KBM-7 (cell line): ENCODE data around the gene TBL1XR1.
A peak's percentile ranks its signal among the peaks of the same experiment; 100 is the strongest.

Source experiments
- DNase-seq: peaks from one replicate; pipeline ENCODE4 v3.0.0-alpha.2; 2015
- in situ Hi-C: fragments of 300-500 bp; cut with MboI; formaldehyde crosslinking; loops from 2 replicates; pipeline ENCODE4 v1.14.3; 2020; ENCODE audit warnings: low sequenced_read_pairs, low pct_unique_long_range_greater_than_20kb, mixed read lengths

TBL1XR1 gene

GRCh38 chr3:177056927-177057326 is 140.4 kb downstream of the TBL1XR1 start:
- DNase-seq = no peak
- in situ Hi-C loops = no loop called here

- no peak for DNase-seq
- in situ Hi-C loops = no loop called here
Measured at GRCh38 chr3:177055605-177056571, 141.4 kb downstream of the TBL1XR1 start.

GRCh38 chr3:177053107-177053506 is 144.2 kb downstream of the TBL1XR1 start:
- in situ Hi-C loops = no loop called here
- no peak for DNase-seq

GRCh38 chr3:177051411-177051810 is 145.9 kb downstream of the TBL1XR1 start:
- no peak for DNase-seq
- in situ Hi-C loops = no loop called here

DNA sequence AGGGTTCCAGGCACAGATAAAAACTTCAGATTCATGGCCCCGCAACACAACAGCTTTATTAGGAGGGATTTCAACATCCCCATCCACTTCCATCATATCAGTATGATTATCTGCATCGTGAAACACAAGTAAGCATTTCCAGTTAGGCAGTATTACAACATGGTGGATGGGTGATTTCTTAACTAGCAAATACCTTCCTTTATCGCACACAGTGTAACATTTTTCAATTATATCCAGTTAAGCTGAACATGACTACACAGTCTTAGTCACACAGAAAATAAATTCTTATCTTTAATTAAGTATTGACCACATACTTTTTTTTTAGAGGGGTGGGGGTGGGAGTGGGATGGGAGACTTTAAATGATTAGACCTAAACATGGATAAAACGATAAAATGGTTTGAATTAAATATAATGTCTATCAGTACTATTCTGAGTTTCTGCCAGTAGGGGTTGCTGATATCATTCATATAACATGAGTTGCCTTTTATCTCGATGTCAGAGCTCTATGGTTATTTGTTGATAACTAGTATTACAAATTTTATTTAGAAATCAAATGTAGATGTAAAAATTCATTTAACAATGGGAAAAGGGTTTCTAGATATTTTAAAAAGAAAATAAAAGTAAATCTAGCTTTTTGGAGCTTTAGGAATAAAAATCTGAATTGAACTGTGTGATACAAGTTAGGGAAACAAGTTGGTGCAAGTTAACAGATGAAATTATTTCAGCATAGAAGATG is 146.6 kb downstream of the TBL1XR1 start:
- in situ Hi-C loops = no loop called here
- peak; percentile 37 for DNase-seq

DNA sequence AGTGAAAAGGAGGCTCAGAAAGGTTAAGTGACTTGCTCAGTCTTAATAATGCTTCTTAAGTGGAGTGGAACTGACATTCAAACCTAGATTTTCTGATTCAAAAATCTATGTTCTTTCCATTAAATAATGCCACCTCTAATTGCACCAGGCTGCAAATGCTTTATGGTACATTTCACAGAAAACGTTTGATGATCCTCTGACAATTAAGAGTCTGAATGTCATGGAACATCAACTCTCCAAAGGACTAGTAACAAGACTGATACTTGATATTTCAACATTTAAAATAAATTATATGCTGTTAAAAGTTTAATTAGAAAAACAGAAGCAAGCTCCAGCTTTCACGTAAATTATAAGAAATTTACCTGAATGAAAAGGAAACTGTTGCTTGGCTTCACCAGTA is 151.5 kb downstream of the TBL1XR1 start:
- no peak for DNase-seq
- in situ Hi-C loops = no loop called here

DNA sequence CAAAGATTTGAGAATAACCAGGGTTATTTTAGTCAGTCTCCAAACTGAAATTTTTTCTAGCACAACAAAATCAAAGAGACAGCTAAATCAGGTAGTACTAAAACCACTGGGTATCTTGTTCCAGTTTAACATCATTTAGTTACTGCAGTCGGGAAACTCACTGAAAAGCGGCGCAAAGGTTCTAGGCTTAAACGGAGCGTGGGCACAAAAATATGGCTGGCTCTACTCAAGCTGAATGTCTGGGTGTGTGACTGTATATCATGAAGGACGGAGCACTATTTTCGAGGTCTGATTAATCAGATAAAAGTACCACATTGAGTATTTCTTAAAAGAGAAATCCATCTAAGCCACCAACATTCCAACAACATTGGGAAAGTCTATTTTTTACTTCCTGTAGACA is 152.1 kb downstream of the TBL1XR1 start:
- in situ Hi-C loops = no loop called here
- DNase-seq = no peak

- in situ Hi-C loops = no loop called here
- DNase-seq = no peak
Measured at GRCh38 chr3:177041730-177042551, 155.3 kb downstream of the TBL1XR1 start.

DNA sequence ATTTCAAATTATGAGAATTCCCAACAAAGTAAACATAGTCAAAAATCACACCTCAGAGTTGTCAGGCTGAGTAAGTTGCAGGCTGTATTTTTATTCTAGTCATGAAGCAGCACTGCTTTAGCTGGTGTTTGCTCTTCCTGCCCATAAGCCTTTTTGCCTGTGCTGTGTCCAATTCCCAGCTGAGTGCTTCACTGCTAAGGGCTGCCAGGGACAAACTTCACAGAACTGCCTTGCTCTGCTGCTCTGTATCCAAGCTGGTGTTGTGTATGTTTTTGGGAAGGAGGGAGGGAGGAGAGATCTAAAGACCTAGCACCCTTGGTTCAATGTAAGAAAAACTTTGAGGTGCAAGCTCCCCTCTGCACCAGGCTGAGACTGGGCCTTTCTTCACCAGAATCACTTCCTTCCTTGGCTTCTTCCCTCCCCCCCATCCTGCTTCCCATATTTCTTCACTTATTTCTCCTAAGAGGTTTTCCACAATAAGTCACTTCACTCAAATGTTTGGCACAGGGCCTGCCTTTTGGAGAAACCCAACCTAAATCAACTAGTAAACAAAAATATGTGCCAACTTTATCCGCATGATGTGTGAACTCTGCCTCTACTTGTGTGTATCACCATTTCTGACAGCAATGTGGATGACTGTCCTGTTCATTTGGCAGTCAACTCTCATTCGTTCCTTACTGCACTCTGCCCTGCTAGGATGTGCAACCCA is 156.1 kb downstream of the TBL1XR1 start:
- in situ Hi-C loops = no loop called here
- DNase-seq = no peak

DNA sequence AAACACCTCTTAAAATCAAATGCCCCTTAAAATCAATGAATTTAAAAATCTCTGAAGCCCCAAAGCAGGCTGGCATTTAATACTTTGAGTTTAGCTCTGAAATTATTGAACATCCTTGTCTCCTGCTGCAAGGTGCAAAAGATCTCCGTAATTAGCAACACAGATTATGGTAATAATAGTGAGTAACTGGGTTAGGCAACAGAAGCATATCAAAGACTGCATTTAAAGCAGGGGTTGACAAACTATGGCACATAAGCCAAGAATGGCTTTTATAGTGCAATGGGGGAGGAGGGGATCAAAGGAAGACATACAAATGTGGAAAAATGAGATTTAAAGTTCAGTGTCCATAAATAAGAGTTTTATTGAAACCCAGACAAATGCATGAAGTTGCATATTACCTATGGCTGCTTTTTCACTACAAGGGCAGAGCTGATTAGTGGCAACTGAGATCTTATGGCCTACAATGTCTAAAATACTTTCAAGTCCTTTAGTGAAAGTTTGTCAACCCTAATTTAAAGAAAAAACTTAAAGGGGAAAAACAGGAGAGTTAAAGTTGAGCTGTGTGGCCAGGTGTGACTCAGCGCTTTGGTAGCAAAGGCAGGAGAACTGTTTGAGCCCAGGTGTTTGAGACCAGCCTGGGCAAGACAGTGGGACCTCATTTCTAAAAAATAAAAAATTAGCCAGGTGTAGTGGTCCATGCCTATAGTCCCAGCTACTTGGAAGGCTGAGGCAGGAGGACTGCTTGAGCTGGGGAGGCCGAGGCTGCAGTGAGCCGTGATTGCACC is 157.6 kb downstream of the TBL1XR1 start:
- in situ Hi-C loops = no loop called here

GRCh38 chr3:177037241-177037640 is 160.0 kb downstream of the TBL1XR1 start:
- in situ Hi-C loops = no loop called here
- DNase-seq = no peak

More for the DNA sequence above, 157.6 kb downstream of the TBL1XR1 start:
- no peak for DNase-seq

DNA sequence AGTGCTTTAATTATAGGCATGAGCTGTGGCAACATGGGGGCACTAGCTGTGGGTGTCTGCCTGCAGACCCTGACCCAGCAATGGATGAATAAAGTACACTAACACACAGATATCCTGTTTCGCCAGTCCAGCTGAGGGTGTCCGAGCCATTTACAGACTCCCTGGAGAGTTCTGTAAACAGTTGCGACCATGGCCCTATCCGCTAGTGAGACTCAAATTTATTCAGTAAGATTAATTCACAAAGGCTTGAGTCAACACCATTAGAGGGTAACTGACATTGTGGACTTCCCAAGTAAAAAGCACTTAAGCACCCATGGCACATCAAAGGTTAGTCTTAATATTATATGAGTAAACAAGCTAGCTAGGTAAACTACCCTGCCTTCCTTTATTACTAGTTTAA is 161.6 kb downstream of the TBL1XR1 start:
- in situ Hi-C loops = no loop called here
- DNase-seq = no peak

DNA sequence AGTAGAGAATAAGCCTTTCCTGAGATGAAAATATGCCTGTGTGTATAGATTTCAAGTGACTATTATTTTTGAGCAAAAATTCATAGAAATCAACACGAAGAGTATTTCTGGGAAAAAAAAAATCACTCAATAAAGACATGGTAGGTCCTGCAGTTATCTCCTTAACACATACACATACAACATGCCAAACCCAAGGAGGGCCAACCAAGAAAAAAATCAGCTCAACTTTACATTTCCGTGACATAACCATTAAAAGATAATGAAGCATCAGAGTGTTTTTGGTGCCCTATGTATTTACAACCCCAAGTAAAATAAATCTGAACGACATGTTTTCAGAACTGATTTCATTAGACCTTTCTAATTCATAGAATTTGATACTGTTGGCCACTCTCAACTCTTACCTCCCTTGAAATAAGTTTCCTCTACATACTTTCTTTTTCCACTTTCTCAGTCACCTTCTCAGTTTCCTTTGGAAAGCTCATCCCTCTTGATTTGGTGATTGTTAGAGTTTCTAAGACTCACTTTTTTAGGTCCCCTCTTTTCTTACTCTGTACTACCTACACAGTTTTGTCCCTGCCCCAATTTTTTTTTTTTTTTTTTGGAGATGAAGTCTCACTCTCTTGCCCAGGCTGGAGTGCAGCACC is 162.3 kb downstream of the TBL1XR1 start:
- DNase-seq = no peak
- in situ Hi-C loops = no loop called here

DNA sequence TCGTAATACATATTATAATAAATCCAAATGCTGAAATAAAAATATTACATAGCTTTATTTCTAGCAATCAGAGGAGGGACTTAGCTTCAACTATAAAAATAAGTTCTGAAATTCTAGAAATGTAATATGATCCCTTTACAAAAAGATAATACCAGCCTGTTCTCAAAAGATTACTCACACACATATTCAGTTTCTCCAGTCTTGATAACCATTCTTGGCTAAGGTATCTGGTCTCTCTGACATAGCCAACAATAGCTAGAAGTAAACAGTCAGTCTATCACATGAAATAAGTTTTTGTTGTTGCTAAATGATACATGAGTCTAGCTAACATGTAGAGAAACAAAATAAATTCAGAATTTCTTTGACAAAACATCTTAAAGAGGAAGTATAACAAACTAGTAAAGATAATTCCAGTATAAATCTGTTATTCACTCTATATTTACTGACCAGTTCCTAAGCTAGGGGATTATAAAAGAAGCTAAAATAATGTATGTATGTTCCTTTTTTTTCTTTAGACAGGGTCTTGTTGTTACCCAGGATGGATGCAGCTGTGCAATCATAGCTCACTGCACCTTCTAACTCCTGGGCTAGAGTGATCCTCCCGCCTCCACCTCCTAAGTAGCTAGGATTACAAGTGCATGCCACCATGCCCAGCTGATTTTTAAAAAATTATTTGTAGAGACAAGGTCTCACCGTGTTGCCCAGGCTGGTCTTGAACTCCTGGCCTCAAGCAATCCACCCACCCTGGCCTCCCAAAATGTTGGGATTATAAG is 170.6 kb downstream of the TBL1XR1 start:
- no peak for DNase-seq
- in situ Hi-C loops = no loop called here

GRCh38 chr3:177015881-177016280 is 181.4 kb downstream of the TBL1XR1 start:
- in situ Hi-C loops = no loop called here
- no peak for DNase-seq

DNA sequence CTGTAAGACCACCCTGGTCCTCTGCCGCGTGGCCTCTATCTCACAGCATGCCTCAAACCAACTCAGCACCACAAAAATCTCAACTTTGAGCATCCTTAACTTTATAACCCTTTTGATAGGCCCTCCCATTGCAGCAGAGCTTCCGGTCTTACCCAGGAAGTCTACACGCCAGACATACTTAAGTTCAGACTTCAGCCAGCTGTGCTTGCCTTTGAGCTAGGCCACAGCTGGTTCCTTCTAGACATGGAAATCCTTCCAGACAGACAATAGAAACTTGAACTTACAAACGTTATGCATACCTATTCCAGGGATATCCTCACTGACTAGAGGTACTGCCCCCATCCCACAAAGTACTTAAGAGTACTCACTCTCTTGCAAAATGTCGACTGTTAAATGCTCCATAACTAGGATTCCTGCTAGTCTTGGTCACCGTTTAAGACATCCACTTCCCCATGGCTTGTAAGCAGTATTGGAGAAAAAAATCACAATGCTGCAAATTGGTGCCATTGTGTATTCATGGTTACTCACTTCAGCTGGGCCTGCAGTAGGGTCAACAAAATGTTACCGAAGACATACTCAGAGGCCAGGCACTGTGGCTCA is 183.5 kb downstream of the TBL1XR1 start:
- no peak for DNase-seq
- in situ Hi-C loops = no loop called here
